Measurements from ENCODE around the gene ZCWPW2.

DNA sequence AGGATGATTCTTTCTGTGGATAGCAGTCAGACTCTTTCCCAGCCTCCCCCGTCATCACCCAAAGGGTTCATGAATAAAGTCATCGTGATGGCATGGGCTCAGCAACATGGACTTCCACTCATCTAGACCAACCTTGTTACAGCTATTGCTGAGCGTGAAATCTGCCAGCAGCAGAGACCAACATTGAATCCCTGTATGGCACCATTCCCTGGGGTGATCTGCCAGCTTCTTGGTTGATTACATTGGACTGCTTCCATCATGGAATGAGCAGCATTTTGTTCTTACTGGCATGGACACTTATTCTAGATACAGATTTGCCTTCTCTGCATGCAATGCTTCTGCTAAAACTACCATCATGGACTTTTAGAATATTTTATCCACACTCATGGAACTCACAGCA is 195.7 kb downstream of the ZCWPW2 start:
- TF ChIP-seq POLR2A (IDR thresholded peaks at IDR 0.05) (no peak), CTCF (IDR thresholded peaks at IDR 0.05 in 8 of 11, conservative IDR thresholded peaks at IDR 0.05 in 3 of 11) (no peak)

Measured in spleen (tissue), 7 donors.